A673 (cell line): ENCODE data around the gene GNG7. TPM values are rescaled to one million over a fixed set of nuclear protein-coding genes. Genes with fewer than 3 reads are reported as not detected.
"Not testable (repeated sequence)": the region's sequence is repeated elsewhere in the genome, so short reads cannot be mapped to it uniquely, and the experiment has no call there.

Experiments used
- BruUV-seq: library from RNA; stranded (reverse); fragments of 400-500 nt; replicated peaks from 2 replicates; lab custom pipeline; 2021; lab: Mats Ljungman, UMichigan
- CTCF ChIA-PET: fragments of 300-600 bp; sonication (Branson Sonifier 250); formaldehyde crosslinking; loops from one replicate; lab custom pipeline; 2022; ENCODE audit warnings: antibody characterized with exemption; lab: Charles Lee
- POLR2A ChIA-PET: fragments of 300-600 bp; sonication (Branson Sonifier 250); formaldehyde crosslinking; loops from one replicate; lab custom pipeline; 2022; ENCODE audit warnings: antibody characterized with exemption; ENCODE audit not compliant: low non-redundant PET; lab: Charles Lee
- DNase-seq: peaks from one replicate; pipeline ENCODE4 v3.0.0-alpha.2; 2015; ENCODE audit warnings: low spot score
- H3K27ac ChIP-seq: fragments of 200-600 bp; sonication (generic); 2 replicates; pipeline ENCODE4 v1.5.1; 2016; ENCODE audit warnings: mixed run types, low read depth, mild to moderate bottlenecking, mixed read lengths, antibody characterized with exemption, low read length; ENCODE audit not compliant: poor library complexity, severe bottlenecking
- H3K27me3 ChIP-seq: fragments of 200-600 bp; sonication (generic); replicated peaks from 2 replicates; pipeline ENCODE4 v1.6.1; 2017; ENCODE audit warnings: mixed run types, low read depth, mild to moderate bottlenecking, mixed read lengths, antibody characterized with exemption, low read length; ENCODE audit not compliant: insufficient read depth, poor library complexity
- H3K36me3 ChIP-seq: fragments of 200-600 bp; sonication (generic); 2 replicates; pipeline ENCODE4 v1.6.1; 2016; ENCODE audit warnings: mixed run types, mild to moderate bottlenecking, mixed read lengths, antibody characterized with exemption, low read length; ENCODE audit not compliant: insufficient read depth, poor library complexity, severe bottlenecking
- H3K4me1 ChIP-seq: fragments of 200-600 bp; sonication (generic); 2 replicates; pipeline ENCODE4 v1.6.1; 2017; ENCODE audit warnings: mixed run types, mild to moderate bottlenecking, mixed read lengths, antibody characterized with exemption, low read length; ENCODE audit not compliant: insufficient read depth, poor library complexity, severe bottlenecking
- H3K4me3 ChIP-seq: fragments of 200-600 bp; sonication (generic); 2 replicates; pipeline ENCODE4 v1.5.1; 2016; ENCODE audit warnings: low read depth, mixed run types, mild to moderate bottlenecking, mixed read lengths, low read length; ENCODE audit not compliant: poor library complexity, severe bottlenecking
- H3K9me3 ChIP-seq: fragments of 200-600 bp; sonication (generic); 2 replicates; pipeline ENCODE4 v1.6.1; 2016; ENCODE audit warnings: mixed run types, low read depth, mild to moderate bottlenecking, mixed read lengths, antibody characterized with exemption, low read length; ENCODE audit not compliant: poor library complexity, severe bottlenecking
- EZH2 ChIP-seq: fragments of 200-600 bp; sonication (generic); IDR thresholded peaks from 2 replicates; pipeline ENCODE4 v1.6.1; 2017; ENCODE audit warnings: borderline replicate concordance, low read depth, mild to moderate bottlenecking, mixed read lengths, antibody characterized with exemption, low read length; ENCODE audit not compliant: poor library complexity, severe bottlenecking
- intact Hi-C: fragments of 100-400 bp; cut with micrococcal nuclease; formaldehyde crosslinking; loops from one replicate; pipeline ENCODE4 v1.10.0; 2022; ENCODE audit not compliant: unreplicated experiment
- total RNA-seq: library from RNA; stranded (reverse); gene quantifications from 2 replicates; pipeline ENCODE4 v1.2.3, GENCODE V29; 2021
- TF ChIP-seq, protein P1 (sequence below): fragments of 300-800, 200-600 bp; sonication (generic); conservative IDR thresholded peaks from 2 replicates; pipeline ENCODE4 v1.5.1; 2017; ENCODE audit warnings: low read depth, mild to moderate bottlenecking, antibody characterized with exemption, low read length, moderate library complexity, mixed read lengths

Gene GNG7
- total RNA-seq, 1 experiment from 2014 or later: 0.30 TPM

DNA sequence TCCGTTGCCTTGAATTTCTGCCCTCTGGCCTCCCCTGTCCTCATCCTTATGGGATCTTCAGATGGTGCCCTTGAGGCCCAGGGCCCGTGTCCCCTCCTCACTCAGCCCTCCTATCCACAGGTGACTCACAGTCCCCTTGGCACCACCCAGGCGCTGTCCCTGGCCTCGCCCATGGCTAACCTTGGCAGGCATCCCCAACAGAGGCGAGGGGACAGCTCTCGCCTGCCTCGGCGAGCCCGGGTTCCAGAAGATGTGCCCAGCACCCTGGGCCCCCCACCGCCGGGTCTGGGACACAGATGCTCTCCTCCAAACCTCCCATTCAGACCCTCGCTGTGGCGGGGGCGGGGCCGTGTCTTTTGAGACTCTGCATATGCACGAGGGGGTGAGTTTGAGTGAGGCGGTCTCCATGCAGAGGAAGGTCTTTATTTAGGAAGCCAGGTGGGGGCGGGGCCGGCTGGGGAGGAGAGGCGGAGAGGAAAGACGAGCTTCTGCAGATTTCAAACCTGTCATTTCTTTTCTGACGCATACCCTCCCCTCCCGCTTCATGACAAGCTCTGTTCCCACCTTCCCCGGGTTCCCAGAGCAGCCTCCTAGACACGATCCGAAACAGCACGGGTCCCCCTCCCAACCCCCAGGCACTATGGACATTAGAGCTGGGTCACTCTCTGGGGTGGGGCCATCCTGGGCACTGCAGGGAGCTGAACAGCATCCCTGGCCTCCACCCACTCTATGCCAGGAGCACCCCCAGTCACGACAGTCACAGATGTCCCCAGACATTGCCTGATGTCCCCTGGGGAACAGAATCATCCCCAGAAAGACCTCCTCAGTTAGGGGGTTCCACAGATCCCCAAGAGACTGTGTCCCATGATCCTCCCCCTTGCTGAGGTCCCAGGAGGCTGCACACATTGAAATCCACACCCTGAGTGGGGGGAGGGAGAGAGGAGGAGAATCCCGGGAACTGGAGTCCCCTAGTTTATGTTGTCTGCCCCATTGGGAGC, 48.5 kb downstream of the GNG7 start:
- no TSS peak for BruUV-seq
- Histone ChIP-seq H3K27ac (no peak overlapping the region), H3K36me3 (no peaks in the 10 kb centered on the region), H3K4me1 (peaks cover 4% of the 10 kb centered on the region), H3K4me3 (no peak overlapping the region), H3K9me3 (no peaks in the 10 kb centered on the region), H3K27me3 (no peaks in the 10 kb centered on the region)
- no peak for DNase-seq
- CTCF ChIA-PET: interaction anchor here (0.7 kb wide), 1 partner anchor 17 kb away, joined by 3 read pairs; no protein-coding TSS in a partner anchor
- intact Hi-C loops: no loop called here
- POLR2A ChIA-PET: no interaction called here
- TF ChIP-seq EZH2: no peak
- TF ChIP-seq, protein P1, sequence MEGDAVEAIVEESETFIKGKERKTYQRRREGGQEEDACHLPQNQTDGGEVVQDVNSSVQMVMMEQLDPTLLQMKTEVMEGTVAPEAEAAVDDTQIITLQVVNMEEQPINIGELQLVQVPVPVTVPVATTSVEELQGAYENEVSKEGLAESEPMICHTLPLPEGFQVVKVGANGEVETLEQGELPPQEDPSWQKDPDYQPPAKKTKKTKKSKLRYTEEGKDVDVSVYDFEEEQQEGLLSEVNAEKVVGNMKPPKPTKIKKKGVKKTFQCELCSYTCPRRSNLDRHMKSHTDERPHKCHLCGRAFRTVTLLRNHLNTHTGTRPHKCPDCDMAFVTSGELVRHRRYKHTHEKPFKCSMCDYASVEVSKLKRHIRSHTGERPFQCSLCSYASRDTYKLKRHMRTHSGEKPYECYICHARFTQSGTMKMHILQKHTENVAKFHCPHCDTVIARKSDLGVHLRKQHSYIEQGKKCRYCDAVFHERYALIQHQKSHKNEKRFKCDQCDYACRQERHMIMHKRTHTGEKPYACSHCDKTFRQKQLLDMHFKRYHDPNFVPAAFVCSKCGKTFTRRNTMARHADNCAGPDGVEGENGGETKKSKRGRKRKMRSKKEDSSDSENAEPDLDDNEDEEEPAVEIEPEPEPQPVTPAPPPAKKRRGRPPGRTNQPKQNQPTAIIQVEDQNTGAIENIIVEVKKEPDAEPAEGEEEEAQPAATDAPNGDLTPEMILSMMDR: no peak

DNA sequence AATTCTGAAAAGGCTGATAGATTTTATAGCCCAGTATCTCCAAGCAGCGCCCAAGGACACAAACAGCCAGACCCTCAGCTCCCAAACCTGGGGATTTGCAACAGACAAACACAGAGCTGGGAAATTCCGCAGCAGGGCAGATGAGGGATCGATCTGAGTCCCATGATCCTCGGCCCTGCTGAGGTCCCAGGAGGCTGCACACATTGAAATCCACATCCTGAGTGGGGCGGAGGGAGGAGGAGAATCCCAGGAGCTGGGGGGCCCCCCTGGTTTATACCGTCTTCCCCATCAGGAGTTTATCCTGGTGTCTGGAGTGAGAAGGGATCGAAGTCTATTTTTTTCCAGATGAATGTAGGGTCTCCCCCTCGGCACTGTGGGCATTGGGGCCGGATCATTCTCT, 49.3 kb downstream of the GNG7 start:
- Histone ChIP-seq H3K36me3 (no peaks in the 10 kb centered on the region), H3K27ac (no peak overlapping the region), H3K4me3 (no peak overlapping the region), H3K27me3 (no peaks in the 10 kb centered on the region), H3K9me3 (no peaks in the 10 kb centered on the region), H3K4me1 (peaks cover 4% of the 10 kb centered on the region)
- BruUV-seq: no TSS peak
- DNase-seq: no peak
- intact Hi-C loops: no loop called here
- ChIA-PET POLR2A (no interaction called here), CTCF (no interaction called here)
- TF ChIP-seq, protein P1: no peak
- TF ChIP-seq EZH2: no peak

DNA sequence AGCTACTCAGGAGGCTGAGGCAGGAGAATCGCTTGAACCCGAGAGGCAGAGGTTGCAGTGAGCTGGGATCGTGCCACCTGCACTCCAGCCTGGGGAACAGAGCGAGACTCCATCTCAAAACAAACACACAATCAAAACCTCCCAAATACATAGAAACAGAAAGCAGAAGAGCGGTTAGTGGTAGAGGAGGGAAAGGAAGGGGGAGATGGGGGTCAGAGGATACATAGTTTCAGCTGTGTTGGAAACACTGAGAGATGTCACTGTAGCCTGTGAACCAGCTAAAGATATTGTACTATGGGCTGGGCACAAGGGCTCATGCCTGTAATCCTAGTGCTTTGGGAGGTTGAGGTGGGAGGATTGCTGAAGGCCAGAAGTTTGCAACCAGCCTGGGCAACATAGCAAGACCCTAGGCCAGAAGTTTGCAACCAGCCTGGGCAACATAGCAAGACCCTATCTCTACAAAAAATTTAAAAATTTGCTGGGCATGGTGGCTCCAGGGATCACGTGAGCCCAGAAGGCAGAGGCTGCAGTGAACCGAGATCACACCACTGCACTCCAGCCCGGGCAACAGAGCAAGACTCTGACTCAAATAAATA, 49.9 kb downstream of the GNG7 start:
- no peaks in the 10 kb centered on the region for H3K36me3 ChIP-seq
- H3K4me3 ChIP-seq: no peak overlapping the region
- intact Hi-C loops: no loop called here
- BruUV-seq: no TSS peak
- no peaks in the 10 kb centered on the region for H3K9me3 ChIP-seq
- H3K27ac ChIP-seq: no peak overlapping the region
- DNase-seq: no peak
- no peaks in the 10 kb centered on the region for H3K27me3 ChIP-seq
- peaks cover 4% of the 10 kb centered on the region for H3K4me1 ChIP-seq
- POLR2A ChIA-PET: no interaction called here
- CTCF ChIA-PET: no interaction called here
- TF ChIP-seq, protein P1: no peak
- no peak for TF ChIP-seq EZH2

DNA sequence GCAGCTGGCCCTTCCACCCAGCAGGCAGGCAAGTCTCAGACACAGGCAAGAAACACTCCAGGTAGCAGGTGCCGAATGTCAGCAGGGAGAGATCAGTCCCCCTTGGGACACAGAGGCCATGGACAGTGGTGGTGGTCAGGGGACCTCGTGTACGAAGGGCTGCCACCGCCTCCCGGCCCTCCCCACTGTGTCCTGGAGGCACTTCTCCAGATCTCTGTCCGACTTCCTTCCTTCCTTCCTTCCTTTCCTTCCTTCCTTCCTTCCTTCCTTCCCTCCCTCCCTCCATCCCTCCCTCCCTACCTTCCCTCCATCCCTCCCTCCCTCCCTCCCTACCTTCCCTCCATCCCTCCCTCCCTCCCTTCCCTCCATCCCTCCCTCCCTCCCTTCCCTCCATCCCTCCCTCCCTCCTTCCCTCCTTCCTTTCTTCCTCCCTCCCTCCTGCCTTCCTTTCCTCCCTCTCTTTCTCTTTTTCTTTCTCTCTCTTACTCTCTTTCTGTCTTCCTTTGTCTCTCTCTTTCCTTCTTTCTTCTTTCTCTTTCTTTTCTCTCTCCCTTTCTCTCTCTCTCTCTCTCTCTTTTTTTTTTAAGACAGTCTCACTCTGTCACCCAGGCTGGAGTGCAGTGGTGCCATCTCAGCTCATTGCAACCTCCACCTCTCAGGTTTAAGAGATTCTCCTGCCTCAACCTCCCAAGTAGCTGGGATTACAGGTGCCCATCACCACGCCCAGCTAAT, 51.3 kb downstream of the GNG7 start:
- H3K36me3 ChIP-seq, H3K27ac ChIP-seq, H3K4me1 ChIP-seq, H3K27me3 ChIP-seq, intact Hi-C loops, H3K9me3 ChIP-seq, POLR2A ChIA-PET, DNase-seq, BruUV-seq, H3K4me3 ChIP-seq, CTCF ChIA-PET: not testable (repeated sequence)
